ENCODE data around the gene MEF2D.

MEF2D gene

DNA sequence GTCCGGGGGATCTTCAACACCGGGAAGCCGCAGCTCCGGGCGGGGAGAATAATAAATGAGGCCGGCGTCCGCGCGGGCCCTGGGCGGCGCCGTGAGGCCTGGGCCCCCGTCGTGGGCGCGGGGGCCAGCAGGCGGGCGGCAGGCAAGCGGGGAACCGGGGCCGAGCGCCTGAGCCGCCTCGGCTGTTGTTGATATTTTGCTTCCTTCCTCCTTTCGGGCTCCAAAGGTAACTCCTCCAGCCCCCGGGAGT lies at the start of gene MEF2D:
Gene MEF2D, minus strand, starts transcription at position 233 of the 250 bp plus-strand sequence. CDS start 17,483 bp downstream, outside the sequence.
- DNase-seq, result no peak

- DNase-seq, result no peak
These were observed 49.8 kb upstream of the MEF2D start for GRCh38 chr1:156550346-156550745.

- no peak for DNase-seq
These were observed 49.3 kb upstream of the MEF2D start for GRCh38 chr1:156549831-156550230.

GRCh38 chr1:156549390-156549789 lies 48.8 kb upstream of the MEF2D start:
- DNase-seq, result no peak

- DNase-seq, result no peak
These were observed 47.4 kb upstream of the MEF2D start for GRCh38 chr1:156547982-156548381.

DNA sequence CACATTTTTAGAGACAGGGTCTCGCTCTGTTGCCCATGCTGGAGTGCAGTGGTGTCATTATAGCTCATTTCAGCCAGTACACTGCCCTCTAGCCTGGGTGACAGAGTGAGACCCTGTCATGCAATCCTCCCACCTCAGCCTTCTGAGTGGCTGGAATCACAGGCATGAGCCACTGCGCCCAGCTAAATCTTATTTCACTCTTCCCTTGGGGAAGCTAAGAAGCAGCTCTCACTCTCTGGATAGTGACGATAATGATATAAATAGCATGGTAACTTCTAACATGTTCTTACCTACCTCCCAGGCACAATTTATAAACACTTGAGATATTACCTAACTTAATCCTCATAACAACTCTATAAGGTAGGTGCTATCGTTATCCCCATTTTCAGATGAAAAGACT lies 46.9 kb upstream of the MEF2D start:
- DNase-seq, result no peak

DNA sequence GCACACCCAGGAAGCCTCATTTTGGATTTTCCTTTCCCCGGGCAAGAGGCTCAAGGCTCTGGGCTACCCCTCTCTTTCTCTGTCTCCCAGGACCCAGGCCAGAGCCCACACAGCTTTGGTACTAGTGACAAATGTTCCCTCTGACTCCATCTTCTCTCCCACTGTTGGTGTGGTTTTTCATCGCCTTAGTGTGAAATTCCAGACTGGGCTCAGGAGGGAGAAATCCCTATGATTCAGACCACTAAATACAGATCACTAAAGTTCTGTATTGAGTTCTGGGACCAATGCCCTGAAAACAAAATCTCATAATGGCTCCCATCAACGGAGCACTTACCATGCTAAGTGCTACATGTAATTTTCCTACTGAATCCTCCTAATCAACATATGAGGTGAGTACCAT lies 45.7 kb upstream of the MEF2D start:
- no peak for DNase-seq

DNA sequence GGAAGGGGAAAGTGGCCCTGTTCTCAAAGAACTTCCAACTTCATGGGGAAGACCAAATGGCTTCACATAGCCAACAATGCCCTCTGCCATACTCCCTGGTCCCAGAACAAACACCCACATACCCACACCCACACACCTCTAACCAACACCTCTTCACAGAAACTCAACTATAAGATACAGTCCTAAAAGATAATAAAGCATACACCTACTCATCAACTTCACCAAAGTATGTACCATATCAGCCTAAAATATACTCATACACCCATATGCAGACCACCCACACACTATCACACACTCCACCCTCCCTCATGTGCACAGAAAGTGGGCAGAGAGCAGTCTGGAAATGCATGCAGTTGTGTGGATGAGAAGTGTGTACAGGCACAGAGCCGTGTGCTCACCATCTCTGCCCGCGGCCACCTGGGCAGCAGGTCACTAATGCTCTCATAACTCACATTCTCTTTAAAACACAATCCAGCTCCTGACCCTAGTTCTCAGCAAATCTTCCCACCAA lies 44.1 kb upstream of the MEF2D start:
- no peak for DNase-seq

DNA sequence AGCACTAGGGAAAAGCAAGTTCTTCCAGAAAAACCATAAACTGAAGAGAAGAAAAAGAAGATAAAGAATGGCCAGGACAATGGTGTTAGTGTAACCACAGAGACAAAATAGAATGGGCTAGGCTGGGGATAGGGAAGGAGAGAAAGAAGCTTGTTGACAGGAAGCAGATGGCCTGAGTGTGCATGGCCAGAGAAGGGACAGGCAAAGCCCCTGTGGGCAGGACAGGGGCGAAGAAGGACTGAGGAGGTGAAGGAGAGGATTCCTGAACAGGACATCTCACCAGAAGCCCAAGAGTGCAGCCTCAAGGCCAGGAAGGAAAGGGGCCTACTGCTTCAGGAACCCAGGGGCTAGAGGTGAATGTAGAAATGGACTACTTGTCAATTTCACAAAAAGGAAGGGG lies 42.5 kb upstream of the MEF2D start:
- no peak for DNase-seq

GRCh38 chr1:156540955-156541354 lies 40.4 kb upstream of the MEF2D start:
- DNase-seq, result no peak

GRCh38 chr1:156539818-156540355 lies 39.3 kb upstream of the MEF2D start:
- no peak for DNase-seq

DNA sequence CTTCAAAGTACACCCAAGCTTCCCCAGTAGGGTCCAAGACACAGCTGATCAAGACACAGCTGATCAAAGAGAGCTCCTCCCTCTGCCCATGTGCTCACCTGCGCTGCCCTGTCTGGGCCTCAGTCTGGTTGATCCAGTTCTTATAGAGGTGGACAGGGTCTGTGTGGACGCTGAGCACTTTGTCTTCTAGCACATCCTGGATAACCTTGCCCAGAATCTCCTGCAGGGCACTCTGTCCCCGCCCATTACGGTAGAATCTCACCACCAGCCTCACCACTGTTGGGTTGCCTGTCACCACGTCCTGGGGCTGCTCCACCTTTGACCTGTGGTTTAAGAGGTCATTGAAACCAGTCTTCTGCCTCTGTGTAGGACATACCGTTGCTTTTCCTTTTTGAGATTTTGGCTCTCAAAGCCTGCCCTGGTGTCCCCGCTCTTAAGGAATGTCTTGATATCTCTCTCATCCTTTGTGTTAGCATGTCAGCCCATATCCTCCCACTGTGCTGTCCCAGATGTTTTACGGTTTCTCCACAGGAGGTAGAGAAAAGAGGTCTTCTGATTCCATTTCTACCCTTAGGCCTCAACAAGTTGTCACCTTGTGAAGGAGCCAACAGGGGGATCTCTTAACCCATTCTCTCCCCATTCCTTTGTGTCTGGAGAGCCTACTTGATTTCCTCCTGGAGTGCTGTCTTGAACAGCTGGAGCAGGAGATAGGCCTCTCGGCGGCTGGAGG lies 38.3 kb upstream of the MEF2D start:
- no peak for DNase-seq

- DNase-seq, result no peak
These were observed 36.5 kb upstream of the MEF2D start for GRCh38 chr1:156537027-156537426.

- no peak for DNase-seq
These were observed 34.0 kb upstream of the MEF2D start for GRCh38 chr1:156534424-156535060.

DNA sequence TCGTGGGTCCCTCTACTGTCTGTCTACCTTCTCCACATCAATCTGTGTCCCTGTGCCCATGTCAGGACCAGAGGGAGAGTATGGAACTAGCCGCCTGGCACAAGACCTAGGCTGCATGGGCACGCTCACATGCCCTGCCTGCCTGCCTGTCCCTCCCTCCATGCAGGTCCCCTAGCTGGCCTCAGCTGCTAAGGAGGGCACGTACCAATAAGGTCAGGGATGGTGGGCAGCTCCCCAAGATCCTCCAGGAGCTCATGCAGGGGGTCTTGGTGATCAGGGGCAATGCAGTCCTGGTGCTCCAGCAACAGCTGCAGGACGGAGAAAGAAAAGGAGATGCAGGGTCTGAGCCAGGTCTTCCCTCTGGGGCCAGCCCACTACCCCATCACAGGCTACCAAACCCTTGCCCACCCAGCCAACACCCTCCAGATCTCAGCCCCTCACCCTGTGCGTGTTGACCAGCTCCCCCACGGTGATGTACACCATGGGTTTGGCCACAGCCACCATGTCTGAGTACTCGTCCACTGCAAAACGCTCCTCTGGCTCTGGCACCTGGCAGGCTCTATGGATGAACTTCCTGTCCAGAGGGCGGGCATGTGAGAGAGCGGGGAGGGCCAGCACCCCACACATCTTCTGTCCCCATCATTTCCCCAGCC lies 33.1 kb upstream of the MEF2D start:
- no peak for DNase-seq

GRCh38 chr1:156532374-156532773 lies 31.8 kb upstream of the MEF2D start:
- no peak for DNase-seq

- DNase-seq, result no peak
These were observed 29.4 kb upstream of the MEF2D start for GRCh38 chr1:156530006-156530405.

DNA sequence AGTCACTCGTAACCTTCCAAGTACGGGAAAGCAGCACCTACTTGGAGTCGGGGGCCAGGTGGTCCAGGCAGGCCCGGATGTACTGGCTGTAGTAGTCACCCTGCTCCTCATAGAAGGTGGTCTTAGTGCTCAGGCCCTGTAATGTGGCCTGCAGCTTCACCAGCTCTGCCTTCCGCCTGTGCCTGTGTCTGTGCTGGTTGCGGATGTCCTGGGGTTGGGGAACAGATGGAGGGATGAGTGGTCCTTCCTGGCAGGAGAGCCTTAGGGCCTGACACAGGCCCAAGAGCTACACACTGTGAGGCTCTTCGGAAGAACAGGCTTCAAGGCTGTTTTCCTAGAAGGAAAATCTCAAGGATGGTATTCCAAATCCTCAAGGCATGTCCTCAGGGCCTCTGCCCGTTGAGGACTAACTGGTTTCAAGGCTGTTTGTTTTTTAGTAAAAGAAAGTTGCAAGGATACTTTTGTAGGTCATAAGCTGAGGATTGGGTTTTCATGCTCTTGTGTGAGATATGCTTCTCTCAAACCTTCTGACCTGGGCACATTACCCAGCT lies 28.4 kb upstream of the MEF2D start:
- DNase-seq, result no peak

DNA sequence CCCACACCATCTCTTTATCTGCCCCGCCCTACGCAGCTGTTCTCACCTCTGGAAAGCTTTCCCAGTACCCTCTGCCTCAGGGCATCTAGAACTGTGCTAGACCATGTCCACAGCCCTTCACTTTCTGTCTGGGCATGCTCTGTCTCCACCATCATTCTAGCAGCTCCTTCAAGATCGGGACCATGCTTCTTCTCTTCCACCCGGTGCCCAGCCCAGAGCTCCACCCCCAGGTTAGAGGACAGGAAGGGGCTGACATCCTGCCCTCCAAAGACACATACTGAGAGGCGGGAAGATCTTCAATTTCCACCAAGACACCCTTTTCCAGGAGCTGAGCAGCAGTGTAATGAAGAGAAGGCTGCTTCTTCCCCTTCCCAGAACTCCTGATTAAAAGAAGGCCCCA lies 27.7 kb upstream of the MEF2D start:
- DNase-seq, result no peak

- no peak for DNase-seq
These were observed 27.0 kb upstream of the MEF2D start for GRCh38 chr1:156527584-156527983.

GRCh38 chr1:156525856-156526489 lies 25.4 kb upstream of the MEF2D start:
- DNase-seq, result no peak

DNA sequence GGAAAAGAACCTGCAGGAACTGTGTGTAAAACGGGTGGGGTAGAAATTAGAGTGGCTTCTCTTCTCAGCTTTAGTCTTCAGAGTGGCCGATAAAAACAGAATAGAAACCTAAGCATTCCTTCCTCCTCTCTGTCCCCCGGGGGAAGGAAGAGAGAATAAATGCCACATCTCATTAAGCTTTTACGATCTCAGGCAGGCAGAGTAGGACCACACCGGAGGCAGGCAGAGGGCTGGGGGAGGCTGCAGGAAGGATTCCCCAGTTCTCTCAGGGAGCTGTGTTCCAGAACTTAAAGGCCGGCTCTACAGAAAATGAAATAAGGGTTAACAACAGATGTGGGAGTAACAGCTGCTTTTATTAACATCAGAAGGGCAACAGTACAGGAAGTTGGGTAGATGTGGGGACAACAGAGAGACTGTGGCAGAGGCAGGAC lies 24.5 kb upstream of the MEF2D start:
- no peak for DNase-seq

GRCh38 chr1:156524481-156524869 lies 23.9 kb upstream of the MEF2D start:
- DNase-seq, result no peak

Measured in NCI-H2171 treated with DMSO at 0.1 percent for 48 hours (cell line).